Caki2 (cell line): ENCODE data around the gene STK39. TPM values are rescaled to one million over a fixed set of nuclear protein-coding genes. Genes with fewer than 3 reads are reported as not detected.

ENCODE experiments used
- DNase-seq: peaks from one replicate; pipeline ENCODE4 v3.0.0-alpha.2; 2015; ENCODE audit warnings: low read depth
- in situ Hi-C: cut with HindIII; loops from 2 replicates; pipeline ENCODE4 v1.10.0; 2016; ENCODE audit warnings: low sequenced_read_pairs, low pct_unique_long_range_greater_than_20kb, mixed read lengths
- total RNA-seq: library from RNA; depleted of rRNA; stranded (reverse); fragments of >200 nt; shearing (Covaris generic); gene quantifications from 2 replicates; pipeline ENCODE4 v1.2.3, GENCODE V29; 2014; ENCODE audit warnings: low replicate concordance

Gene STK39
- total RNA-seq, 1 experiment from 2014 or later = 22.3 TPM

GRCh38 chr2:167941604-167942003 is 305.8 kb downstream of the STK39 start:
- in situ Hi-C loops = no loop called here

DNA sequence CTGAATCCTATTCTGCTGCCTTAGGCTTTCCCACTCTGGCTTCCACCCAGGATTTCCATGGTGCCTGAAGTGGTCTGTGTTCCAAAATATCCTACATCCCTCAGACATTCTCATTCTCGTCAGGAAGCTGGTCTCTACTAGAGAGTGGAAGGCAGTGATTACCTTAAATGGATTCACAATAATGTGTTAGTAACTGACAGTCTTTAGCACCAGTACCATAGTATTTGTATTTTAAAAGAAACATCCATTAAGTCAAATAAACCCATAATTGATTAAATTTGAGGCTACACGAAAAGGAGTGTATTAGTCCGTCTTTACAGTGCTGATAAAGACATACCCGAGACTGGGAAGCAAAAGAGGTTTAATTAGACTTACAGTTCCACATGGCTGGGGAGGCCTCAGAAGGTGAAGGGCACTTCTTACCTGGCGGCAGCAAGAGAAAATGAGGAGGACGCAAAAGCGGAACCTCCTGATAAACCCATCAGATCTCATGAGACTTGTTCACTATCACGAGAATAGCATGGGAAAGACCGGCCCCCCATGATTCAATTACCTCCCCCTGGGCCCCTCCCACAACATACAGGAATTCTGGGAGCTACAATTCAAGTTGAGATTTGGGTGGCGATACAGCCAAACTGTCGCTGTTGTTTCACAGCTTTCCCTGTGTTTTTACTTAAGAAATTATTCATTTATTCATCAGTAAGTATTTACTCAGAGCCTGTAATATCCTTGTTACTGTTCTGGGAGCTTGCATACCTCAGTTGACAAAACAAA is 306.5 kb downstream of the STK39 start:
- no peak for DNase-seq
- in situ Hi-C loops = no loop called here

More at GRCh38 chr2:167941604-167942003, 305.8 kb downstream of the STK39 start:
- no peak for DNase-seq

GRCh38 chr2:167940346-167940725 is 307.1 kb downstream of the STK39 start:
- in situ Hi-C loops = no loop called here

GRCh38 chr2:167939514-167940345 is 307.7 kb downstream of the STK39 start:
- no peak for DNase-seq
- in situ Hi-C loops = no loop called here

More at GRCh38 chr2:167940346-167940725, 307.1 kb downstream of the STK39 start:
- no peak for DNase-seq

- in situ Hi-C loops = no loop called here
- DNase-seq = no peak
These were observed 310.0 kb downstream of the STK39 start for GRCh38 chr2:167937403-167937802.

GRCh38 chr2:167935803-167936110 is 311.6 kb downstream of the STK39 start:
- in situ Hi-C loops = no loop called here
- peak; percentile 72 for DNase-seq

GRCh38 chr2:167933097-167933814 is 314.1 kb downstream of the STK39 start:
- in situ Hi-C loops = no loop called here
- no peak for DNase-seq

GRCh38 chr2:167932123-167932693 is 315.2 kb downstream of the STK39 start:
- in situ Hi-C loops = no loop called here
- no peak for DNase-seq

DNA sequence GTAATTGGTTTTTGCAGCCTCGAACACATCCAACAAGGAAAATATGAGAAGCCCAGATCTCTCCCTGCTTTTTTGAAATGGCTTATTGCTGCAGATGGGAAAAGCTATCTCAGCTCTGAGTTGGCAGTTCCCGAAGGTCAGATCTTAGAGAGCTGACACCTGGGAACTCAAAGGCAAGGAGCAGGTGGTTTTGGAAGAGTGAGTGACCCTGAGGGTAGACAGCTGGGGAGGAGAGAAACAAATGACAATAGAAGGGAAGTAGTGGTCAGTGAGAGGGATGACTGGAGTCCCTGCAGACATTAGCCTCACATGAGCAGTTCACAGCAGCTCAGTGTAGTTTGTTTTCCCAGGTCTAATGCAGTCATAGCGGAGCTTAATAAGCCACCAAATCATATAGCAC is 317.9 kb downstream of the STK39 start:
- in situ Hi-C loops = no loop called here
- peak; percentile 10 for DNase-seq

DNA sequence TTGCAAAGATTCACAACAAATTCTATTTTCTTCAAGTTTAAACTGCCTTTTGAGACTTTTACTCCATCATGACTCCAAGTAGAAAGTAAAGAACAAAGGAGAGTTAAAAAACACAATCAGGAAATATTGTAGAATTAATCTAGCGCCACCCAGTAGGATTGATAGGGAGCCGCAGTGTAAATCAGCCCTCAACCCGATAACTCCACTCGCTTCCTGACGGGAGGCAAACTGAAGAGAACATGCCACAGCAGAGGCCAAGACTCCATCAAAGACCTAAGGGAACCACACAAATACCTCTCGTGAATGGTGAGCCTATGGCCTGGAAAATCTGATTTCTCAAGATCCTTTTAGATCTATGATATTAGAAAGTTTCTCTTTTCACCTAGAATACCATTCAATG is 319.0 kb downstream of the STK39 start:
- in situ Hi-C loops = no loop called here
- no peak for DNase-seq

- no peak for DNase-seq
- in situ Hi-C loops = no loop called here
These were observed 321.6 kb downstream of the STK39 start for GRCh38 chr2:167925758-167926157.

DNA sequence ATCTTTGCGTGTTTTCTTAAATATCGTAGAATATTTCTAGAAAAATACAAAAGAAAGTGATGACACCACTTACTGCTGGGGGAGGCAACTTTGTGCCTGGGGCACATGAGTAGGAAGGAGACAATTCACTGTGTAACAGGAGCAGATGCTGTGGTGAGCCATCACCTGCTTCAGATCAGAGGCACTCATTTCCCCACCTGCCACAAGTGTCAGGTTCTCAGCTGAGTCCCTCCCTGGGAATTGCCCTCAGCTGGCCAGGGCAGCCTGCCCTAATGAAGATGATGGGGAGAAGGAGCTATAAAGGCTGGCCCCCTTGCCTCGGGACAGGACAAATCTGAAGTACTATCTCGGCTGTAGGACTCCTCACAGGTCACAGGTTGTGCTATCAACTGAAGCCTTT is 322.8 kb downstream of the STK39 start:
- no peak for DNase-seq
- in situ Hi-C loops = no loop called here

- no peak for DNase-seq
- in situ Hi-C loops = no loop called here
These were observed 330.6 kb downstream of the STK39 start for GRCh38 chr2:167916756-167917155.

DNA sequence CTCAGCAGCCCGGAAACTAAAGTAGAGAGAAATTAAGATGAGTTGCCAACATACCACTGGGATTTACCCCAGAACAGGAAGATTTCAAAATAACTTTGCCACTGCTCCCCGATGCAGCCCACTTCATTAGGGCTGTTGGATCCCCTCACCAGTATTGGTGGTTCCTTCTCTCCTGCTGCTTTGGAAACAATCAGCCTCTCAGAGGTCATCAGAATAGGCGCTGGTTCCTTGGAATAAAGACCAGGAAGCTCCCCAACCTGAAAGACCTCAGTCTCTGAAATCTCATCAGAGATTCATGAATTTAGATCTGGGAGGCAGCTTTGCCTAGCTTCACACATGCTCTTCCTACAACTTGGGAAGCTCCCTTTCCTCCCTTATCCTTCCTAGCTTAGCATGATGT is 332.4 kb downstream of the STK39 start:
- in situ Hi-C loops = no loop called here

GRCh38 chr2:167908786-167909185 is 338.6 kb downstream of the STK39 start:
- in situ Hi-C loops = no loop called here
- DNase-seq = no peak

More for the DNA sequence above, 332.4 kb downstream of the STK39 start:
- DNase-seq = no peak

DNA sequence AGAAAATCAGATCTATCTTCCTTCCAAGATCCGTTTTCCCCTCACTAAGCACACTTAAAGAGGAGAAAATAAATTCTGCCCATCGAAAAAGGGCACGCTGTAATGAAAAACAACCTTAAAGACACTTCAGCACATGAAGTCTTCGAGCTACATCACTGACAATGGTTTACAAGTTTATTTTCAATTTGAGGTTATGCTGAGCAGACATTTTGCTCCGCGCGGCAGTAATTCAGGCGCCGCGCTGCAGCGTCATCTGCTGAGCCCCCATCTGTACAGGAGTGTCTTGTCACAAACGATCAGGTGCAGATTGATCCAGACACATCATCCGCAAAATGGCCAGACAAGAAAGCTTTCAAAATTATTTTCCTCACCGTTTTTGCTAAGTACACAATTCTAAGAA is 341.7 kb downstream of the STK39 start:
- in situ Hi-C loops = no loop called here
- no peak for DNase-seq
